NCI-H2227 (cell line): Measurements from ENCODE around the gene DMKN.
A peak's percentile ranks its signal among the peaks of the same experiment; 100 is the strongest.

ENCODE experiments used
- DNase-seq: peaks from one replicate; lab custom pipeline; 2025; ENCODE audit not compliant: unreplicated experiment; lab: John Stamatoyannopoulos, UW

Gene DMKN

DNA sequence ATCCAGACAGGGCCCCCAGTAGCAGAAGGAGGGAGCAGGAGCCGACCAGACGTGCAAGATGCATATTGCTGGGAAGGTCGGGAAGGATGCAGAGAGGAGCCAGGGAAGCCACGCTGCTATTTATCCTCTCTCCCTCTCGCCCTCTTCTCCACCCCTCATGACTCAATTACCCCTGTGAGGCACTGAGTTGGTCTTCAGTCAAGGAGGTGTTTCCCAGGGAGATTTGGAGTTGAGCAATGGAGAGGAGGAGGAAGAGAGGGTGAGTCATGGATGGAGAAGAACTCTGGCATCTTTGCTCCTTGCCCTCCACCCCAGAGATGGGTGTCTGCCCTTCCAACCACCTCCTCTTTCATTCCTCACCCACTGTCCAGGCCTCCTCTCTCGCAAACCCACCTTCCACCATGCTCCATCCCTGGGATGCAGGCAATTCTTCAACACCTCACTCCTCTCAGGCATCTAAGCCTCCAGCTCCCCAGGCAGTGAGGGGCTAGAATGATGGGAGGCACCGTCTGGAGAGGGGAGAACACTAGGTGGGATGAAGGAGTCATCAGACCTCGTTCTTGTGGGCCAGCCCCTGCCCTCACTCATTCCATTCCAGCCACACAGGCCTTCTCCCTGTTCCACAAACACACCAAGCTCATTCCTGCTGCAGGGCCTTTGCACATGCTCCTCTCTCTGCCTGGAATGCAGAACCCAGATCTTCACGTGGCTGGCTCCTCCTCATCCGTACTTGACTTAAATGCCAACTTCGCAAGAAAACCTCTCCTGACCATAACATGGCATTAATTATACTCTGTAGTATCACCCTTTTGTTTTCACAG is 15.0 kb upstream of the DMKN start, which contains the start of gene SBSN:
Gene SBSN (minus strand): TSS at position 94 of the 821 bp plus-strand sequence. CDS start 30 bp downstream, at position 64.
- DNase-seq = no peak

DNA sequence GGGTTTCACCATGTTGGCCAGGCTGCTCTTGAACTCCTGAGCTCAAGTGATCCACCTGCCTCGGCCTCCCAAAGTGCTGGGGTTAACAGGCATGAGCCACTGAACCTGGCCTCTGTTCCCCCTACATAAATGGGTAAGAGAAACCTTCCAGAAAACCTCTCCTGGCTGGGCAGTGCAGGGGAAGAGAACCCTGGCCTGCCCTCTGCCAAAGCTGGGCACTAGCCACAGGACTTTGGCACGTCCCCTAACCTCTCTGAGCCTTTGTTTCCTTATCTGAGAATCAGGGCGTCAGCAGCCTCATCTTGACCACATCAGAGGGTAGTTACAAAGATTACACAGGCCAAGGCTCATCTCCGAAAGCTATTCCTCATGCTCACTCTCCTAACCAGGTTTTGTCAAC is 12.4 kb upstream of the DMKN start:
- DNase-seq = no peak

DNA sequence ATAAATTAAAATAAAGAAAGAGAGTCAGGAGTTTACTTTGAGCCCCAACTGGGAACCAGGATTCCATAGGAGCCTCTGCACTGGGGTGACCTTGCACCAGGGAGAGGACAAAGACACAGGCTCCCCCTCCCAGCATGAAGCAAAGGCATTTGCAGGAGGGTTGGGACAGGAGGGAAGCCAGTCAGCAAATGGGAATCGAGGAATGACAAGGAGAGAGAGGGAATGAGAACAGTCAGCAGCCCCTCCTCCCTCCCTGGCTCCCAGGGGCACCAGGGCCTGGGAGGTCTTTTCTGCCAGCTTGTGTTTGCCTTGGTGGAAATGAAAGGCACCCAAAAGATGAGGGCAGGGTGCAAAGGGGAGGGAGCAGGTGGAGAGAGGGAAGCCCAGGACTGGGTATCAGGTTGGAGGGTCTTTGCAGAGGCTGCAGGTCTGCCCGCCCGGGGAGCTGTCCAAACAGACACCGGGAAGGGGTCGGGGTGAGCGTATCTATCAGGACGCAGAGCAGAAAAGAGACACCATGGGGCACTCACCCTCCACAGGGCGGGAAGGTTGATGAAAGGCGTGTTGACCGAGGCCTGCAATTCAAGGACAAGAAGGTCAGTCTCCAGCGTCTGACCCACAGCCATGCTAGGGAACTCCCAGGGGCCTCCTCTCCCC is 10.9 kb upstream of the DMKN start:
- DNase-seq = no peak

DNA sequence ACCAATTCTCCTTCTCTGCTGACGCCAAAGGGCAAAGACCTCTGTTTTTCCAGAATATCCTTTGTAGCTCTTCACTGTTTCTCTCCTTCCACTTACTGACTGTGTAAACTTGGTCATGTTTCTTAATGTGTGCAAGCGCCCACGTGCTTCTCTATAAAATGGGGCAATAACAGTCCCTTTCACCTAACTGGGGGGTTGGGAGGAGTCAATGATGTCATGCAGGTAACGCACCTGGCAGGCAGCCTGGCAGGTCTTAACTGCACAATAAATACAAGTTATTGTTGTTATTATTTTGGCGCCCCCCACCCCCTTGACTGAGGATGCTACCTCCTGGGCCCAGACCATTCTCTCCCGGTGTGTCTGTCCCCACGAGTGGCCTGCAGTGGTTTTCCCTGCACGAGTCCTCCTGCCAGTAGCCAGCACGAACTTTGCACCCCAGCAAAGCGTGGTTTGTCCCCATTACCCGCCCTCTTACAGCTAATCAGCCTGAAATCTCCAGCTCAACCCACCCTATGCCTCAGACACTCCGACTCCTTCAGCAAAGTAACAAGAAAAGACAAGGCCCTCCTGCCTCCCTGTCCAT is 9.4 kb upstream of the DMKN start:
- DNase-seq = no peak

DNA sequence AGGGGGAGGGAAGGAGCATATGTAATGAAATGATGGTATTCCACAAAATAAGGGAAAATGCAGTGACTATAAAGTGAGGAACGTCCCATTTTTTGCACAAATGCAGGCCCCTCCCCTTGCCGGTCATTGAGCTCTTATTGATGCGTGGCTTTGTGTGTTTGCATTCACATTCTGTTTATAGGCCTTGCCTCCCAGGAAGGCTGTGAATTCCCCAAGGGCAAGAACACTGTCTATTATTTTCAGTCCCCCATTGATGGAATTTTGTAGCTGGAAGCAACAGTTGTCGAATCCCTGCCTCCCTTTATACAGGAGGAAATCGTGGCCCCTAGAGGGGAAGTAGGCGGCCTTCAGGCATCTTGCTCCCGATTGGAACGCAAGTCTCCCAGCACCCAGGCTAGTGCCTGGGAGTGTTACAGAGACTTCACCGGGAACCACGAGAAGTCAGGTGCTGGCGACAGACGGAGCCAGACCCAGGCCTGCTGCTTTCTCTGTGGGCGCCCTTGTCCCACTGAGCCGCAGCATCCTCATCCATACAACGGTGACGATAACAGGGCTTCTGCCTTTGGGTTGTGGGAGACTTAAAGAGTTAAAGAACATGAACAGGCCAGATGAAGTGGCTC is 7.8 kb upstream of the DMKN start:
- DNase-seq = no peak

DNA sequence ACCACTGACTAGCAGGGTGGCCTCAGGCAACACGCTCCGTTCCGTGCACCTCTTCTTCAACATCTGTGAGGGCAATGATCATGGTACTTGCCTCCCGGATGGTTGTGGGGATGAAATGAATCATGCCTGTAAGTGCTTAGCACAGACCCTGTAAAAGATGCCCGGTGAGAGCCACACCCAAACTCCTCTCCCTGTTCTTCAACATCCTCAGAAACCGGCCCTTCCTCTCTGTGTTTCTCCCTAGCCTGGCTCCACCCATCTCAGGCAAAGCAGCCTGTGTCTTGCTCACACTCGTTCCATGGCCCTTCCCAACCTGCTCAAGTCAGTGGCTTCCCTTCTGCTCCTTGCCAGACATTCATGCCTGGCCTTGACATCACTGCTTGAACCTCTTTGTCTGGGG is 5.8 kb upstream of the DMKN start:
- DNase-seq = no peak

DNA sequence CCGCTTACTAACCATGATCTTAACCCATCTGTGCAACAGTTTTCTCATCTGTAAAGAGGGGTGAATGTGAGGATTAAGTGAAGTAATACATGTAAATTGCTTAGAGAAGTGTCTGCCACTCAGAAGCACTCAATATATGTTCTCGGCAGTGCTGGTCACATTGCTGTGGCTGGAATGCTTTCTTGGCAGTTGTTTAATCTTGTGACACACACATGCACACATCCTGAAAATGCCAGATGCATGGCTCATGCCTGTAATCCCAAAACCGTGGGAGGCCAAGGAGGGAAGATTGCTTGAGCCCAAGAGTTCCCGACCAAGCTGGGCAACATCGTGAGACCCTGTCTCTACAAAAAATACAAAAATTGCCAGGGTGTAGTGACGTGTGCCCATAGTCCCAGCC is 4.9 kb upstream of the DMKN start:
- DNase-seq = no peak

DNA sequence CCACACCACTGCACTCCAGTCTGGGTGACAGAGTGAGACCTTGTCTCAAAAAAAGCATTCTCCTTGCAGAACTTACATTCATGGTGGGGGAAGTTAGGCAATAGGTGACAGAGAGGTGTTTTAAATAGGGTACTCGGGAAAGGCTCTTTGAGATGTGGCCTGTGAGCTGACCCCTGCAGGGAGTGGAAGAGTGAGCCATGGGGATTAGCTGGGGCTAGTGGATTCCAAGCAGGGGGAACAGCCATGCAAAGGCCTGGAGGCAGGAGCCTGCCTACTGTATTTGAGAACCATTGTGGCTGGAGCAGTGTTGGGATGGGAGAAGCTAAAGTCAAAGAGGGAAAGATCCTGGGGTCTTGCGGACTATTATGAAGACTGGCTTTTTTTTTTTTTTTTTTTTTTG is 3.9 kb upstream of the DMKN start:
- no peak for DNase-seq

DNA sequence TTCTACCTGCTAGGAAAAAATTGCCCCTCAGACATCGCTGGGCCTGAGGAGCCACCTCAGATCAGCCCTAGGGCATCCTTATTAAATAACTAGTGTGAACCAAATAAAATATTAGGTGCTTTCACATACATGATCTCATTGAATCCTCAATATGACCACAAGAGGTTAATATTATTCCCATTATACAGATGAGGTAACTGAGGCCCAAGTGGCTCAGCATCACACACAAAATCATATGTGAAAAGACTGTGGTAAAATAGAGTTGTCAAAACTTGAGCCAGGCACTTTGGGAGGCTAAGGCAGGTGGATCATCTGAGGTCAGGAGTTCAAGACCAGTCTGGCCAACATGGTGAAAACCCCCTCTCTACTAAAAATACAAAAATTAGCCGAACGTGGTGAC is 2.9 kb upstream of the DMKN start:
- no peak for DNase-seq

DNA sequence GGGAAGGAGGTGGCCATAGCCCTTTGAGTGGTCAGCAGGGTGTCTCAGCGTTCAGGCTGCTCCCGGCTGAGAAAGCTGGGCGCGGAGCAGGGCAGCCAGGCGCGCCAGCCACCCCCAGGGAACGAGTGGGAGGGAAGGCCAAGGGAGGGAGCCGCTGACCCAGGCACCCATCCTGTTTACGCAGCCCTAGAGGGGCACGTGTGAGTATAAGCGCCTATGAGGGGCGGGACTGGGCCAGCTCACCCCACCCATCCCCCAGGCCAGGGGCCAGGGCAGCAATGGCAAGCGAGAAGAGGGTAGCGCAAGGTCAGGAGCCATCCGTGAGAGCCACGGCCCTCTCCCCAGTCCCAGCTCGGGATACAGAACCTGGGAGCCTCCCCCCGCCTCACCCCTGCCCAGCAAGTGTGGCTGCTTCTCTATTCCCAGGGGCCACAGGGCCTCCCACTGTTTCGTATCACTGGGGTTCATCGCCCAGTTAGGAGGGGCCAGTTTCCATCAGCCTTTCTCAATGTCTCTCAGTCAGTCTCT is 897 bp upstream of the DMKN start:
- no peak for DNase-seq

DNA sequence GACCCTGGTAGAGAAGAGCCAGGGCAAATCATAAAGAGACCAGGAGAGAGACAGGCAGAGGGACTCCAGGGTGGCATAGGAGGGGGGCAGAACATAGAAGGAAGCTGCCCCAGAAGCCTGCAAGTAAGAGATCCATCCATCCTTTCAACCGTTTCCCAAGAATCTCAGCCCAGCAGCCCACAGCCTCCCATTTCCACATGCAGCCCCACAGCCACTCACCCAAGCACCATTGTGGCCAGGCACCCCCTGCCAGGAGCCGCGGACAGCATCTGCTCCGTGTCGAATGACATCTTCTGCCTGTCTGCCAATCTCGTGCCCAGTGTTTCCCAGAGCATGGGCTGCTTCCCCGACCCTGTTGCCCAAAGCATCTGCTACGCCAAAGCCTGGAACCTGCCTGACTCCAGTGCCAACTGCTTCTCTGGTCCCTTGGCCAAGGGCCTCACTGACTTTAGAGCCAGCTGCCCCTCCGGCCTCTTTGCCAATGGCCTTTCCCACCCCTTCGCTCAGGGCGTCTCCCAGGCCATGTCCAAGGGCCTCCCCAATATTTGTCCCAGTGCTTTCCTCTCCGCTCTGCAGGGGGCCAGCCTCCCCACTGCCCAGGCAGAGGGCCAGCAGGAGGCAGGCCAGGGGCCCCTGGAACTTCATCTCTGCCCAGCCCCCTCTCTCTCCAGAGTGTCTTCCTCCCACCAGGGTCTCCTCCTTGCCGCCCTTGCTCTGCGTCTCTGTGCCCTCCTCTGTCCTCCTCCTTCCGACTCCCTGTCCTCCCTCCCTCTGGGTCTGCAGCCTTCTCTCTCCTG is 420 bp downstream of the DMKN start:
- DNase-seq = no peak

DNA sequence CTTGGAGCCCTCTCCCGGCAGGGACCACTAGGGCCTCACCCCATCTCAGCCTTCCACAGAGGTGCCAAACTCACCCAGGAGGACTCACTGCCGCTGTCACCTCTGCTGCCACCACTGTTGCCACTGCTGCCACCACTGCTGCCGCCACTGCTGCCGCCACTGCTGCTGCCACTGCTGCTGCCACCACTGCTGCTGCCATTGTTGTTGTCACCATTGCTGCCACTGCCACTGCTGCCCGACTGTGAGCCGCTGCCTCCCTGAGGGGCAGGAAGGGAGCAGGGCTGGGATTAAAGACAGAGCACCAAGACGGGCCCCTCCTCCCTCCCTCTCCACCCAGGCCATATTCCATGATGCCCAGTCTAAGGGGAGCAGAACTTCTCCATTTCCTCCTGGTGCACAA is 2.1 kb downstream of the DMKN start:
- no peak for DNase-seq

DNA sequence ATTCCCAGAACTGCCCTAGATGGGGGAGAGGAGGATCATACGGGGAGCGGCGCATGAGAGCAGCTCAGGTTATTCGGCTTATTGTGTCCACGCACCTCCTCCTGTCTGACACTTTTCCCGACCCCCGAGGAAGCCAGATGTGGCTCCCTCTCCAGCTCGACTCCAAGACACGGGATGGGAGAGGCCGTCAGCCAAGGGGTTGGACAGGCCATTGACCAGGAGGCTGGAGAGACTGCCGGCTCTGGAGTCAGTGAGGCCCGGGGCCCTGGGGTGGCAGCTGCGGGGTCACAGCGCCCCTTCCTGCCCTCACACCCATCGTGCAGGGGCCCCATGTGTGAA is 2.9 kb downstream of the DMKN start:
- no peak for DNase-seq

DNA sequence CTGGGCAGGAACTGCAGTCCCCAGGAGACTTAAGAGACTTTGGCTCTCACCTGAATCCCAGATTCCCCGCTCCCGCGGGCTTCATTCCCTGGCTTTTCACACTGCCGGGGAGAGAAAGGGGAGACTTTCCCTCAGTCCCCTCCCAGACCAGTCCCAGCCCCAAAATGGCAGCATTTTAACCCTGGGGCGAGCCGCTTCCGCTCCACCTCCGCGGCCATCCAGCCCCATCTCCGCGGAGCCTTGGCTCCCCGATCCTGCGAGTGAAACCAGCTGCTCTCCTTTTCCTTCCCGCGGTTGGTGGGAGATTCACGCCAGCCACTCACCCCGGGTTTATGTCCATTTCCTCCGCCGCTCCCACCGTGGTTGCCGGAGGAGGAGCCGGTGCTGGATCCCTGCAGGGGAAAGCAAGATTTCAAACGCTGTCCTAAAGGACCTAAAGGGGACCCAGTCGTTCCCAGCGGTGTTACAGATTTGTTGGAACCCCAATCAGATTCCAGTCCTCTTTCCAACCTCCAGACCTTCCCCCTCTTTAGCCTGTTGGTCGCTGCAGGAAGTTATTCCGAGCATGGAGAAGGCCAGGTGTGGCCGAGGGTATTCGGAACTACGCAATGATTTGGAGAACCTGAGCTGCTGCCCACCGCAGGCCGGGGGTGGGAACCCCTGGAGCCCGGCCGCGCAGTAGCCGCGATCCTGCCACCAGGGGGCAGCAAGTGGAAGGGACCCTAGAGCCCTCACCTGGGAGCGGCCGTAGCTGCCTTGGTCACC is 3.4 kb downstream of the DMKN start:
- peak; percentile 97 for DNase-seq

DNA sequence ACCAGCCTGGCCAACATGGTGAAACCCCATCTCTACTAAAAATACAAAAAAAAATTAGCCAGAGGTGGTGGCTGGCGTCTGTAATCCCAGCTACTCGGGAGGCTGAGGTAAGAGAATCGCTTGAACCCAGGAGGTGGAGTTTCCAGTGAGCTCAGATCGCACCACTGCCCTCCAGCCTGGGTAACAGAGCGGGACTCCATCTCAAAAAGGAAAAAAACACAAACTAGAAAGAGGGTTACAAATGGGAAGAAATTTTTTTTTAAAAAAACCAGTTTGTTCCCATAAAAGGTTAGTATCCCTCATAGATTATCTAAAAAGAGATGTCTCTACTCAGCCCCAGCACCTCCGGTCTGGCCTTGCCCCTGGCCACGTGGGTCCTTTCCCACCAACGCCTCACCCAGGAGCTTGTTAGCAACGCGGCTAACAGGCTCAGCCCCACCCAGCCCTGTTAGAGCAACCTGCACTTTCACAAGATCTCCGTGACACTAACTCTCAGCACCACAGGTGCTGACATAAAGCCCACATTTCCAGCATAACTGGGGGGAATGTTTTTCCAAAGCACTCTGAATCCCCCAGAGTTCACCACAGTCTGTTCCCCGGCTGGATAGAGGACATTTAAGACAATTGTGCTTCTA is 4.3 kb downstream of the DMKN start:
- peak; percentile 77 for DNase-seq

DNA sequence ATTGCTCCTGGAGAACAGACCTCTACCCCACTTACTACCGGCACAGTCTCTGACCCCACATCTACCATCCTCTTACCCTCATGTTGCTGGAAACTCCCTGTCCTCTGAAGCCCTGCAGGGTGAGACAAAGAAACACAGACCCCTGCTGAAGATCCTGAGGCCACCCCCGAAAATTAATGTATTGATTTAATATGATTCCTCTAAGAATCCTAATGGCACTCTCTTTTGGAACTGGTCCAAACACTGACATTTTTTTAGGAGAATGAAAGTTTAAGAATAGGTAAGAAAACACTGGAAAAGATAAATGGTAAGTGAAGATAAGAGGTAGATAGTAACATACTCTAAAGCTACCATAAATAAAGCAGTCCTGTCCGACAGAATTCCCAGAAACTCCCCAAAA is 5.3 kb downstream of the DMKN start:
- DNase-seq = no peak

DNA sequence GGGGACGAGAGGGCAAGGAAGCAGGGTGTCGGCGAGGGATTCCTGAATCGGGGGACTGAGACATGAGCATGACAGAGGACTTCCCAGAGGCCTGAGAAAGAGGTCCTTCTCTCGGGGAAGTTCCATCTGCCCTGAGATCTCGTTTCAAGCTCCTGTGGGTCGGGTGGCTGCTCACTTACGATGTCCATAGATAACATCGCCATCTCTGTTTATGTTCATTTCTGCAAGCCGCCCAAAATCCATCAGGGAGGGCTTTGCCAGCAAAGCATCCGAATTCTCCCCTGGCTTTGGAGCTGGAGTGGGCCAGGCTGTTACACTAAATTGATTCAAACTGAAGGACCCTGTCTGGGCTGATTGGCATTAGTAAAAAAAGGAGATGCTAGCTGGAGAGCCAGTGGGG is 5.9 kb downstream of the DMKN start:
- no peak for DNase-seq

DNA sequence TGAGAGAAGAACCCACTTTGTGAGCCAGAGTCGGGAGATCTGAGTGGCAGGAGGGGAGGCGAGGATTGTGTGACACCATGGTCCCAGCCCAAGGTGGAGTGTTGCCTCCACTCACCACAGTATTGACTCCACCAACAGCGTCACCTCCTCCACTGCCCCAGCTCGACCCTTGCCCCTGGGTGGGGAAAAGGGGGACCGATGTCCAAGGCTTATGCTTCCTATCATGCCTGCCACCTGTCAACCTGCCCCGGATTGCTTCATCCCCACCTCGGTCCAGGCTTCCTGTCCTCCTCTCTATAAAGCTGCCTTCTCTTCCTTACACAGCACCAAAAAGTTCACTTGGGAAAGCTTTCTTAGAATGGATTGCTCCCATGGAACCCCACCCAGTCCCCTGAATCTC is 7.4 kb downstream of the DMKN start:
- no peak for DNase-seq

DNA sequence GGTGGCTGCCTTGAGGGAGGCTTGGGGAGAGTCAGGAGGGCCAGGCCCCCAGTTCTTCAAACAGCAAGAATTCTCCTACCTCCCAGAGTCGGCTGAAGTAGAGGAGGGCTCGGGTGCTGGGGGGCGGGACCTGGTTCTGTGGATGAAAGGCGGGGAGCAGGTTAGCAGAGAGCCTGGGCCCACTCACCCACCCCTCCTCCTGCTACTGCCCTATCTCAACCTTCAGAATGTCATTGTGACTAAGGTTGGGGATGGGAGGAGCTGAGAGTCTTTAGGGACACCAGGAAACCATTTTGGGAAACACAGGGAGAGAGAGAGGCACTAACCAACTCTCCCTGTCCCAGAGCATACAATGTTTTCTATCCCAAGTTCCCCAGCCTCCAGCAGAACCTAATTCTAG is 10.7 kb downstream of the DMKN start:
- no peak for DNase-seq

DNA sequence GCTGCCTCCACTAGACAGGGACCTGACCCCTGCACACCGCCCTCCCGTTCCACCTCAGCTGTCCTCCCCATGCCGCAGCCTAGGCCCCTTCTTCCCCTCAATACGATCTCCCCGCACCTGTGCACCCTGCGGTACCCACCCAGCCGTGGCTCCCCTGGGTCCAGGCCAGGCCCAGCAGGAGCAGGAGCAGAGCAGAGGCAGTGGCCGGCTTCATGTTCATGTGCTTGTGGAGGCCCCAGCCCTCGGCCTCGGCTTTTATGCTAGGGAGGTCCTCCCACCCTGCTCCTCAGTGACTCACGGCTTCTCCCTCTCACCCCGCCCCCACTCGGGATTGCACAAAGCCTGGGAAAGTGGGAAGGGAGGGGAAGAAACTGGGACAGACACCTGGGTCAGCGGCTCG is 11.8 kb downstream of the DMKN start:
- no peak for DNase-seq
